Subcutaneous abdominal adipose tissue (tissue), 5 donors: ENCODE measurements around the gene CETN2.

Source experiments
- H3K27ac ChIP-seq: one replicate; pipeline ENCODE4 v1.7.0; 2013; ENCODE audit warnings: low read depth, mild to moderate bottlenecking, inconsistent platforms, low read length, moderate library complexity
- H3K27me3 ChIP-seq, 5 donors: one replicate each; pipeline ENCODE4 v1.7.0; 2013; ENCODE audit warnings: low read length in 5 of 5, inconsistent platforms in 1 of 5; ENCODE audit not compliant: control insufficient read depth in 5 of 5, insufficient read depth in 4 of 5
- H3K36me3 ChIP-seq, 5 donors: one replicate each; pipeline ENCODE4 v1.7.0; 2013; ENCODE audit warnings: low read length in 5 of 5; ENCODE audit not compliant: control insufficient read depth in 5 of 5, insufficient read depth in 5 of 5
- H3K4me1 ChIP-seq, 5 donors: one replicate each; pipeline ENCODE4 v1.7.0; 2013; ENCODE audit warnings: low read length in 5 of 5, mild to moderate bottlenecking in 3 of 5, moderate library complexity in 1 of 5; ENCODE audit not compliant: control insufficient read depth in 5 of 5, insufficient read depth in 5 of 5
- H3K4me3 ChIP-seq, 5 donors: one replicate each; pipeline ENCODE4 v1.7.0; 2013; ENCODE audit warnings: low read length in 5 of 5, low read depth in 1 of 5
- H3K9ac ChIP-seq, 5 donors: one replicate each; pipeline ENCODE4 v1.7.0; 2013; ENCODE audit warnings: low read length in 5 of 5, mild to moderate bottlenecking in 4 of 5, moderate library complexity in 3 of 5
- H3K9me3 ChIP-seq, 5 donors: one replicate each; pipeline ENCODE4 v1.7.0; 2013; ENCODE audit warnings: low read length in 5 of 5; ENCODE audit not compliant: control insufficient read depth in 5 of 5
- donor health status: healthy.
- donor health status: healthy.
- donor health status: healthy.
- donor health status: healthy.
- donor health status: healthy.

Gene CETN2

DNA sequence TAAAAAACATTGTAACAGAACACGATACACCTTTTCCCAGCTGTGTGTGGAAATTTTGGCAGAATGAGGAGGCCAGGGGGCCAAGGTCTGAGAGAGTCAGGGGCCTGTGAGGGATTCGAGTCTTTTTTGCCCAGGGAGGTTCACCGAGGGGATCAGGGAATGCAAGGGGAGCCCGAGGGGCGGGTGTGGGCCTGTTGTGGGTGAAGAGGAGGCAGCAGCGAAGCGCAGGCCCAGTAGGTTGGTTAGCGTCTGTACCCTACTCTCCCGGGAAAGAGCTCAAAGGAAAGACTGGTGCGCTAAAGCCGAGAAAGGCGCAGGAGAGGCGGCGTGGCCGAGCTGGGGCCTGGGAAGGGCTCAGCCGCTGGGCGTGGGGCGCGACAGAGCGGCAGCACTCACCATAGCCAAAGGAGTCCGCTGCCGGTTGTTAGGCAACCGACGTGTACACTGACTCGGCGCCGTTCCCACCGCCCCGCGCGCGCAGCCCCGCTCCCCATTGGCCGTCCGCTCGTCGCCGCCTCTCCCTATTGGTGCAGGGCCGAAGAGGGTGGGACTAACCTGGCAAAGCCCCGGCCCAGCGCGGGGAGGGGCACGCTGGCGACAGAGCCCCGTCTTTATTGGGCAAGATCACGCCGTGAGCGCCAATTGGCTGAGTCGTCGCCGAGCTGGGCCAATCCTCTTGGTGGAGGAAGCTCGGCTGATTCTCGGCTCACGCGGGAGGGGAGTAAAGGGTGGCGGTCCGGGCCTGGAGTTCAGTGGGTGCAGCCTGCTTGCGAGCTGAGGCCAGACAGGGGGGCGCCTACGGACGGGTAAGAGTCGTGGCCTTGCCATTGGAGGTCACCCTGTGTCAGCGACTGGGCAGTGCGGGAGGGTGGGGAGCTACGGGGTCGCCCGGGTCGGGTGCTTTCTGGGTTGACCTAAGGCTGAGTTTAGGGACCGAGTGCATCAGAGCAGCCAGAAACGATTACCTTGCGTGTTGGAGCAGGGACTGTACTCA lies at the start of gene CETN2, which contains the start of gene NSDHL:
TSS of gene CETN2 (minus strand) at position 446 of the 994 bp plus-strand sequence. CDS start at position 399, 47 bp downstream.
TSS of gene NSDHL (plus strand) at position 752 of the 994 bp plus-strand sequence. CDS start 15,262 bp downstream, outside the sequence.
- Histone ChIP-seq H3K4me1 (peaks cover 2 to 32% (median 19%) of the 10 kb centered on the region in 5 donors), H3K9me3 (peaks cover 0 to 5% (median 0%) of the 10 kb centered on the region in 5 donors), H3K27me3 (peaks cover 0 to 3% (median 0%) of the 10 kb centered on the region in 5 donors), H3K9ac (peak within 1 kb of the TSS; percentile 76 to 84 (median 81)), H3K27ac (peak within 1 kb of the TSS; percentile 65), H3K4me3 (peak within 1 kb of the TSS; percentile 64 to 89 (median 75)), H3K36me3 (peaks cover 0 to 17% (median 5%) of the 10 kb centered on the region in 5 donors)

GRCh38 chrX:152878976-152879755 lies 48.6 kb upstream of the CETN2 start:
- no peak overlapping the region for H3K9ac ChIP-seq
- no peak overlapping the region for H3K4me3 ChIP-seq
- peaks cover 0 to 6% (median 0%) of the 10 kb centered on the region in 5 donors for H3K4me1 ChIP-seq
- no peak overlapping the region for H3K27ac ChIP-seq
- H3K36me3 ChIP-seq: no peaks in the 10 kb centered on the region
- H3K27me3 ChIP-seq: peaks cover 0 to 19% (median 4%) of the 10 kb centered on the region in 5 donors
- peaks cover 0 to 7% (median 0%) of the 10 kb centered on the region in 5 donors for H3K9me3 ChIP-seq

GRCh38 chrX:152876931-152877840 lies 46.6 kb upstream of the CETN2 start:
- Histone ChIP-seq H3K4me3 (no peak overlapping the region), H3K27ac (no peak overlapping the region), H3K4me1 (peaks cover 0 to 6% (median 0%) of the 10 kb centered on the region in 5 donors), H3K9me3 (peaks cover 0 to 7% (median 0%) of the 10 kb centered on the region in 5 donors), H3K27me3 (peaks cover 0 to 15% (median 5%) of the 10 kb centered on the region in 5 donors), H3K36me3 (no peaks in the 10 kb centered on the region), H3K9ac (no peak overlapping the region)

DNA sequence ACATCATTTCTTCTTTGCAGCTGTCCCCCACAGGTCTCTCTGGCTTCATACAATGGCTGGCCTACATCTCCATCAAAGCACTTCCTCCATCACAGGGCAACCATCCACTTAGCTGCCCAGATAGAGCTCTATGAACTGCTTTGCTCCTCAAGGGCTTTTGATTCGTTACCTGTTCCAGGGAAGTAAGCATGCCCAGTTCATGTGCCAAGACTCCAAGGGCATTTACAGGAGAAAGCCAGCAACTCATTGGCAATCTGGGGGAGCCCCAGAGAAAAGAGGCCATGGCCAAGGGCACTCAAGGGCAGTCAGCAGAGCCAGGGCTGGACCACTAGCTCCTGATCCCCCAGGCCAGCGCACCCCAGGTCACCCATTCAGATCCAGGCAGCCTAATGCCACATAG lies 42.8 kb upstream of the CETN2 start:
- Histone ChIP-seq H3K4me1 (peaks cover 0 to 6% (median 0%) of the 10 kb centered on the region in 5 donors), H3K27ac (no peak overlapping the region), H3K4me3 (no peak overlapping the region), H3K27me3 (peaks cover 0 to 13% (median 5%) of the 10 kb centered on the region in 5 donors), H3K9ac (no peak overlapping the region), H3K9me3 (peaks cover 0 to 7% (median 0%) of the 10 kb centered on the region in 5 donors), H3K36me3 (peaks cover 0 to 22% (median 13%) of the 10 kb centered on the region in 5 donors)

DNA sequence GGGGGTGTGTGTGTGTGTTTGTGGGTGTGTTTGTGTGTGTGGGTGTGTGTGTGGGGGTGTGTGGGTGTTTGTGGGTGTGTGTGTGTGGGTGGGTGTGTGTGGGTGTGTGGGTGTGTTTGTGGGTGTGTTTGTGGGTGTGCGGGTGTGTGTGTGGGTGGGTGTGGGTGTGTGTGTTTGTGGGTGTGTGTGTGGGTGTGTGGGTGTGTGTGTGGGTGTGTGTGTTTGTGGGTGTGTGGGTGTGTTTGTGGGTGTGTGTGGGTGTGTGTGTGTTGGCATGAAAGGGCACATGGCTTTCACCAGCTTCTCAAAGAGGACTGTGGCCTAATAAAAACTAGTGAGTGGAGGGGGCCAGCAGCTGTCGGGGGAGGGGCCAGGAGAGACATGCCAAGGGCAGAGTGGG lies 42.0 kb upstream of the CETN2 start:
- H3K9ac ChIP-seq: no peak overlapping the region
- H3K27ac ChIP-seq: no peak overlapping the region
- H3K27me3 ChIP-seq: peaks cover 0 to 12% (median 4%) of the 10 kb centered on the region in 5 donors
- no peak overlapping the region for H3K4me3 ChIP-seq
- H3K9me3 ChIP-seq: peaks cover 0 to 7% (median 0%) of the 10 kb centered on the region in 5 donors
- peaks cover 0 to 5% (median 0%) of the 10 kb centered on the region in 5 donors for H3K4me1 ChIP-seq
- H3K36me3 ChIP-seq: peaks cover 0 to 26% (median 16%) of the 10 kb centered on the region in 5 donors

- H3K4me3 ChIP-seq: no peak overlapping the region
- H3K27me3 ChIP-seq: peaks cover 0 to 10% (median 4%) of the 10 kb centered on the region in 5 donors
- peaks cover 0 to 5% (median 0%) of the 10 kb centered on the region in 5 donors for H3K9me3 ChIP-seq
- H3K4me1 ChIP-seq: peaks cover 0 to 3% (median 0%) of the 10 kb centered on the region in 5 donors
- peaks cover 0 to 36% (median 27%) of the 10 kb centered on the region in 5 donors for H3K36me3 ChIP-seq
- H3K9ac ChIP-seq: no peak overlapping the region
- H3K27ac ChIP-seq: no peak overlapping the region
Observed at GRCh38 chrX:152871260-152871659, 40.7 kb upstream of the CETN2 start.

- H3K36me3 ChIP-seq: peaks cover 0 to 44% (median 37%) of the 10 kb centered on the region in 5 donors
- peaks cover 0 to 6% (median 0%) of the 10 kb centered on the region in 5 donors for H3K9me3 ChIP-seq
- peaks cover 0 to 10% (median 2%) of the 10 kb centered on the region in 5 donors for H3K27me3 ChIP-seq
- H3K9ac ChIP-seq: no peak overlapping the region
- peaks cover 0 to 9% (median 3%) of the 10 kb centered on the region in 5 donors for H3K4me1 ChIP-seq
- no peak overlapping the region for H3K27ac ChIP-seq
- no peak overlapping the region for H3K4me3 ChIP-seq
Observed at GRCh38 chrX:152869972-152870371, 39.4 kb upstream of the CETN2 start.

DNA sequence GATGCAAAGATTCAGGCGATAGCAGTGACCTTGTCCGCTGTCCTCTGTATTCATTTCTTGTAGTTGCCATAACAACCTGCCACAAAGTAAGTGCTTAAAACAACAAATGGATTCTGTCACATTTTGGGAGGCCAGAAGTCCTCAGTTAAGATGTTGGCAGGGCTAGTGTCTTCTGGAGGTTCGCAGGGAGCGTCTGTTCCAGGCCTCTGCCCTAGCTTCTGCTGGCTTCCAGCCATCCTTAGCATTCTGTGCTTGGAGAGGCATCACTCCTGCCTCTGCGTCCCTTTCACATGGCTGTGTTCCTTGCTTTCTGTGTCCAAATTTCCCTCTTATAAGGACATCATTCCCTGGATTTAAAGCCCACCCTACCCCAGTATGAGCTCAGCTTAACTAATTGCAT lies 35.8 kb upstream of the CETN2 start:
- Histone ChIP-seq H3K9me3 (peaks cover 0 to 6% (median 0%) of the 10 kb centered on the region in 5 donors), H3K36me3 (peaks cover 0 to 64% (median 41%) of the 10 kb centered on the region in 5 donors), H3K9ac (no peak overlapping the region), H3K4me3 (no peak overlapping the region), H3K4me1 (peaks cover 0 to 10% (median 3%) of the 10 kb centered on the region in 5 donors), H3K27me3 (peaks cover 0 to 2% (median 0%) of the 10 kb centered on the region in 5 donors), H3K27ac (no peak overlapping the region)
